ENCODE measurements around the gene CCDC171. TPM values are rescaled to one million over a fixed set of nuclear protein-coding genes. Genes with fewer than 3 reads are reported as not detected.
A peak's percentile ranks its signal among the peaks of the same experiment; 100 is the strongest.

Gene CCDC171
- total RNA-seq, 3 donors from 2014 or later = 3.6 to 4.5 (median 3.6) TPM

DNA sequence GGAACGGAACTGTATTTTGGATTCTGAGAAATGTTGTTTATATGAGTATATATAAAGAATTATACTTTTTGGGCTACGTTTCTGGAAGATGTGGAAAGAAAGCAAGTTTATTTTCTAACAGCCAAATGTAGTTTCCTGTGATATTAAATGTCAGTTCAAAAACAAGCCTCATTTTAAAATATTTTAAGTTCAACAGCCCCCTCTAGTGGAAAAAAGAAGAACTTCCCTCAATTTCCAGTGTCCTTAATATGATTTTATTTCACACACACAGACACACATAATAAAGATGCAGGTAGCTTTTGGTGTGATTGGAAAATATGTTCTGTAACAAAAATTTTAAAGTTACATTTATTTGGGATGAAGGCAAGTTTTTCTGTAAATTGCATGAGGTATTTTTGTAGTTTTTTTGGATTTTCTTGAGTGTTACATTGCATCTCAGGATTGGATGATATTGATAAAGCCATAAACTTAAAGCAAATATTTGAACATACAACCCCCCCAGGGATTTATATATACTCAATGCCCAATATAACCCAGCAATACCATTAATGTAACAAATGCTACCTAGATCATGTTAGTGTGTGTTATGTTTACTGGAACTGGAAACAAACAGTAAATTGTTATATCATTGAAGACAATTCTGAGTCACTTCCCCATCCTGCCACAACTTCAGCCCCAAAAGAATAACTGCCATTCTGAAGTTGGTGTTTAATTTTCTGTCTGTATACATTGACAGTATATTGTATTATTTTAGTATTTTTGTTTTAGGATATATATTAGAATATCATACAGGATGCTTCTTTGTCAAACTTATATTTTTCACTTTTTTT is 54.0 kb downstream of the CCDC171 start:
- no peaks in the 10 kb centered on the region for H3K9me3 ChIP-seq
- H3K36me3 ChIP-seq (ENCODE audit: low read depth) = no peaks in the 10 kb centered on the region
- peak in 1 of 3 donors; percentile 56 for DNase-seq
- TF ChIP-seq, protein P1, sequence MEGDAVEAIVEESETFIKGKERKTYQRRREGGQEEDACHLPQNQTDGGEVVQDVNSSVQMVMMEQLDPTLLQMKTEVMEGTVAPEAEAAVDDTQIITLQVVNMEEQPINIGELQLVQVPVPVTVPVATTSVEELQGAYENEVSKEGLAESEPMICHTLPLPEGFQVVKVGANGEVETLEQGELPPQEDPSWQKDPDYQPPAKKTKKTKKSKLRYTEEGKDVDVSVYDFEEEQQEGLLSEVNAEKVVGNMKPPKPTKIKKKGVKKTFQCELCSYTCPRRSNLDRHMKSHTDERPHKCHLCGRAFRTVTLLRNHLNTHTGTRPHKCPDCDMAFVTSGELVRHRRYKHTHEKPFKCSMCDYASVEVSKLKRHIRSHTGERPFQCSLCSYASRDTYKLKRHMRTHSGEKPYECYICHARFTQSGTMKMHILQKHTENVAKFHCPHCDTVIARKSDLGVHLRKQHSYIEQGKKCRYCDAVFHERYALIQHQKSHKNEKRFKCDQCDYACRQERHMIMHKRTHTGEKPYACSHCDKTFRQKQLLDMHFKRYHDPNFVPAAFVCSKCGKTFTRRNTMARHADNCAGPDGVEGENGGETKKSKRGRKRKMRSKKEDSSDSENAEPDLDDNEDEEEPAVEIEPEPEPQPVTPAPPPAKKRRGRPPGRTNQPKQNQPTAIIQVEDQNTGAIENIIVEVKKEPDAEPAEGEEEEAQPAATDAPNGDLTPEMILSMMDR (IDR thresholded peaks at IDR 0.05) = peak; percentile 33
- H3K4me1 ChIP-seq (ENCODE audit: low read depth) = no peaks in the 10 kb centered on the region
- intact Hi-C loops (cut with DNase I, micrococcal nuclease) = no loop called here
- no peak overlapping the region for H3K4me3 ChIP-seq
- ATAC-seq = peak; percentile 39

DNA sequence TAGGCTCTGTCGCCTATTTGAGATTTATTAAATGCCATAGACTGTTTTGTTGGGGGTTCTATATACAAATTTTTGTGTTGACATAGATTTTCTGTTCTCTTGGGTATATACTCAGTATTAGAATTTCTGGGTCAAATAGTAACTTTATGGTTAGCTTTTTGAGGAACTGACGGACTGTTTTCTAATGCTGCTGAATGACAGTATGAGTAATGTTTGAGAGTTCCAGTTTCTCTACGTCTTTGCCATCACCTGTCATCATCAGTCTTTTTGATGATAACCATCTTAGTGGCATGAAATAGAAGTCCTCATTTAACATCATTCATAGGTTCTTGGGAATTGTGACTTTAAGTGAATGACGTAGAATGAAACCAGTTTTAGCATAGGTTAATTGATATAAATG is 60.1 kb downstream of the CCDC171 start:
- Histone ChIP-seq H3K4me1 (ENCODE audit: low read depth) (no peaks in the 10 kb centered on the region), H3K9me3 (no peaks in the 10 kb centered on the region), H3K36me3 (ENCODE audit: low read depth) (no peaks in the 10 kb centered on the region), H3K4me3 (no peak overlapping the region)
- ATAC-seq (no peak), DNase-seq (no peak)
- intact Hi-C loops (cut with DNase I, micrococcal nuclease) = loop anchor here in 1 of 2 donors (5.0 kb wide), 1 partner anchor 451 kb away; no protein-coding TSS in a partner anchor
- TF ChIP-seq, protein P1 (IDR thresholded peaks at IDR 0.05) = no peak

DNA sequence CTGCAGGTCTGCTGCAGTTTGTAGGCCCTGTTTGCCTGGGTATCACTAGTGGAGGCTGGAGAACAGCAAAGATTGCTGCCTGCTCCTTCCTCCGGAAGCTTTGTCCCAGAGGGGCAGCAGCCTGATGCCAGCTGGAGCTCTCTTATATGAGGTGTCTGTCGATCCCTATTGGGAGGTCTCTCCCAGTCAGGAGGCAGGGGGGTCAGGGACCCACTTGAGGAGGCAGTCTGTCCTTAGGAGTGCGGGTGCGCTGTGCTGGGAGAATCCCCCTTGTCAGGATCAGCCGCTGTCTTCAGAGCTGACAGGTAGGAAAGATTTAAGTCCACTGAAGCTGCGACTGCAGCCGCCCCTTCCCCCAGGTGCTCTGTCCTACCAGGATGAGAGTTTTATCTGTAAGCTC is 64.9 kb downstream of the CCDC171 start:
- ATAC-seq = no peak
- Histone ChIP-seq H3K4me3 (no peak overlapping the region), H3K4me1 (ENCODE audit: low read depth) (no peaks in the 10 kb centered on the region), H3K36me3 (ENCODE audit: low read depth) (no peaks in the 10 kb centered on the region), H3K9me3 (no peaks in the 10 kb centered on the region)
- DNase-seq = no peak
- TF ChIP-seq, protein P1 (IDR thresholded peaks at IDR 0.05) = no peak
- intact Hi-C loops (cut with DNase I, micrococcal nuclease) = no loop called here

DNA sequence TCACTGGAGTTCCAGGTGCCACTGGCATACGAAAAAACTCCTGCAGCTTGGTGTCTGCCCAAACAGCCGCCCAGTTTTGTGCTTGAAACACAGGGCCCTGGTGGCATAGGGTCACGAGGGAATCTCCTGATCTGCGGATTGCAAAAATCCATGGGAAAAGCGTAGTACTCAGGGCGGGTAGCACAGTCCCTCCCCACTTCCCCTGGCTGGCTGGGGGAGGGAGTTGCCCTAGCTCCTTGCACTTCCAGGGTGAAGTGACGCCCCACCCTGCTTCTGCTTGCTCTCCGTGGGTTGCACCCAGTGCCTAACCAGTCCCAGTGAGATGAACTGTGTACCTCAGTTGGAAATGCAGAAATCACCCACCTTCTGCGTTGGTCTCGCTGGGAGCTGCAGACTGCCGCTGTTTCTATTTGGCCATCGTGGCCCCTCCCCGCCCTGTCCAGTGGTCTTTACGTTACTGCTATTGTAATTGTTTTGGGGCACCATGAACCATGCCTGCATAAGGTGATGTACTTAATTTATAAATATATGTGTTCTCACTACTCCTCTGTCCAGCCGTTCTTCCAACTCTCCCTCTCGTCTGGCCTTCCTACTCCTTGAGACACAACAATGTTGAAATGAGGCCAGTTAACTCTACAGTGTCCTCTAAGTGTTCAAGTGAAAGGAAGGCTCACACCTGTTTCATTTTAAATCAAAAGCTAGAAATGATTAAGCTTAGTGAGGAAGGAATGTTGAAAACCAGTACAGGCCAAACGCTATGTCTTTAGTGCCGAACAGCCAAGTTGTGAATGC is 65.9 kb downstream of the CCDC171 start:
- no peaks in the 10 kb centered on the region for H3K36me3 ChIP-seq (ENCODE audit: low read depth)
- ATAC-seq = no peak
- TF ChIP-seq, protein P1 (IDR thresholded peaks at IDR 0.05) = no peak
- DNase-seq = no peak
- H3K4me1 ChIP-seq (ENCODE audit: low read depth) = no peaks in the 10 kb centered on the region
- H3K9me3 ChIP-seq = no peaks in the 10 kb centered on the region
- H3K4me3 ChIP-seq = no peak overlapping the region
- intact Hi-C loops (cut with DNase I, micrococcal nuclease) = no loop called here

DNA sequence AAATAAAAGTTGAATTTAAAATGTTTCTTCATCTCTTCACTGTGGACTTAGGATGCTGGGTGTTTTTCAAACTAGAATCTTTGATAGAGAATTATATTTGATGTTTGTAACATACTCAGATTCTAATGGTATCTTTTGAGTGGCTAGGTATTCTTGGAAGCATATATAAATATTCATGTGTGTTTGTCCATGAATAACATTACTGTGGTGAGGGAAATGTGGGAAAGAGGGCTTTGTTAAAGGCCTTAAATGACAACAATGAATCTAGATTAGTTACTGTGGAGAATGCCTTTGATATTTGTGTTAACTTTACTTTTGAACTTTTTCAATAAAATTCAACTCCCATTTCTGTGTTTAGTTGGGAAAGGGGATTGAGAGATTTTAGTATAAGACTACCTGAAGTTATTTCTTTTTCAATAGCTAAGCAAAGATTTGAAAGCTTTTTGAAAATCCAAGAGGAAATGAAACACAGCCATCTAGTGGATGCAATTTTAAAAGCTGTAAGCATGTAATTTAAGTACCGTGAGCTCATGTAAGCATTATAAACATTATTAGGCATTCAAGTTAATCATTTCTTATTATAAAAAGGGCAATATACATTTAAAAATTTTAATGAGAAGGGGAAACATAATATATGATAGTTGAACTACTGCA is 69.6 kb downstream of the CCDC171 start:
- intact Hi-C loops (cut with DNase I, micrococcal nuclease) = no loop called here
- Histone ChIP-seq H3K36me3 (ENCODE audit: low read depth) (no peaks in the 10 kb centered on the region), H3K4me3 (no peak overlapping the region), H3K9me3 (no peaks in the 10 kb centered on the region), H3K4me1 (ENCODE audit: low read depth) (no peaks in the 10 kb centered on the region)
- no peak for DNase-seq
- ATAC-seq = no peak
- TF ChIP-seq, protein P1 (IDR thresholded peaks at IDR 0.05) = no peak
